Fibroblast of mammary gland (primary cell): ENCODE results near the gene PHRF1.

Source experiments
- DNase-seq: peaks from one replicate; pipeline ENCODE4 v3.0.0-alpha.2; 2010; ENCODE audit warnings: low read depth
- H3K4me3 ChIP-seq: 2 replicates; pipeline ENCODE4 v1.5.1; 2011; ENCODE audit warnings: low read depth, mild to moderate bottlenecking, low read length, moderate library complexity; ENCODE audit not compliant: control insufficient read depth
- CTCF ChIP-seq: conservative IDR thresholded peaks from 2 replicates; pipeline ENCODE4 v1.5.1; 2011; ENCODE audit warnings: low read depth, low read length, inconsistent platforms; ENCODE audit not compliant: control insufficient read depth, insufficient read depth

PHRF1 gene

GRCh38 chr11:636511-637332 is 60.5 kb downstream of the PHRF1 start, which contains the start of gene DRD4:
Gene DRD4 (plus strand): TSS chr11:637269. CDS start chr11:637305, 36 bp downstream.
- TF ChIP-seq CTCF, result no peak
- no peak within 1 kb of the TSS for H3K4me3 ChIP-seq
- no peak for DNase-seq

GRCh38 chr11:637333-637592 is 61.0 kb downstream of the PHRF1 start:
- no peak for TF ChIP-seq CTCF

GRCh38 chr11:637593-638521 is 61.6 kb downstream of the PHRF1 start:
- no peak overlapping the region for H3K4me3 ChIP-seq
- no peak for DNase-seq
- TF ChIP-seq CTCF, result no peak

More at GRCh38 chr11:637333-637592, 61.0 kb downstream of the PHRF1 start:
- no peak for DNase-seq
- H3K4me3 ChIP-seq, result no peak overlapping the region

GRCh38 chr11:638631-639331 is 62.5 kb downstream of the PHRF1 start:
- TF ChIP-seq CTCF, result no peak
- no peak for DNase-seq
- H3K4me3 ChIP-seq, result no peak overlapping the region

GRCh38 chr11:639332-639955 is 63.2 kb downstream of the PHRF1 start:
- no peak for DNase-seq
- no peak for TF ChIP-seq CTCF
- H3K4me3 ChIP-seq, result no peak overlapping the region

- no peak for TF ChIP-seq CTCF
- DNase-seq, result no peak
- no peak overlapping the region for H3K4me3 ChIP-seq
Measured at GRCh38 chr11:640021-640706, 63.9 kb downstream of the PHRF1 start.
